Measurements from ENCODE around the gene CPEB4. TPM values are rescaled to one million over a fixed set of nuclear protein-coding genes. Genes with fewer than 3 reads are reported as not detected.

Gene CPEB4
- total RNA-seq, 1 experiment from 2014 or later = 15.4 TPM

DNA sequence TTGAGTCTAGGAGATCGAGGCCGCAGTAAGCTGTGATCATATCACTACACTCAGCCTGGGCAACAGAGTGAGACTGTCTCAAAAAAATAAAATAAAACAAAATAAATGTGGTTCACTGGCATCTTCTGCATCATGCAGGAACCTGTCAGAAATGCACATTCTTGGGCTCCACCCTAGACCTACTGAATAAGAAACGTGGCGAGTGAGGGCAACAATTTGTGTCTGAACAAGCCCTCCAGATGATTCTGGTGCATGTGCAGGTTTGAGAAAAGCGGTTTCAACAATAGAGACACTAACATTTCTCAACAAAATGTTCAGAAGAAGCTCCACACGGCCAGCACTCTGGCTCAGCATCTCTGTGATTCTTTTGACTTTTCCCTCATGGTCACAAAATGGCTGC lies 42.8 kb upstream of the CPEB4 start:
- Histone ChIP-seq H3F3A (ENCODE audit: insufficient read depth, low read depth) (no peaks in the 10 kb centered on the region), H3K4me2 (no peak overlapping the region), H3K27ac (no peak overlapping the region), H3K4me1 (replicated peaks; ENCODE audit: insufficient read depth) (no peaks in the 10 kb centered on the region), H4K20me1 (ENCODE audit: insufficient read depth) (no peaks in the 10 kb centered on the region), H3K27me3 (ENCODE audit: insufficient read depth, low read depth) (no peaks in the 10 kb centered on the region), H3K4me3 (no peak overlapping the region), H3K9me2 (ENCODE audit: insufficient read depth) (no peaks in the 10 kb centered on the region), H3K9me3 (ENCODE audit: insufficient read depth, low read depth) (peaks cover 4% of the 10 kb centered on the region; the same call in 1 of the 2 replicates), H3K36me3 (ENCODE audit: low read depth) (no peaks in the 10 kb centered on the region), H3K79me2 (ENCODE audit: low read depth) (no peaks in the 10 kb centered on the region), H2AFZ (no peak overlapping the region)
- intact Hi-C loops (cut with micrococcal nuclease; ENCODE audit: unreplicated experiment) = no loop called here
- no TSS peak for BruUV-seq (replicated peaks)
- ChIA-PET POLR2A (ENCODE audit: unreplicated experiment) (interaction anchor here (0.6 kb wide), 1 partner anchor 43 kb away, joined by 4 read pairs; the partner anchor contains the start of gene CPEB4), CTCF (no interaction called here)
- DNase-seq = no peak
- TF ChIP-seq, protein P1, sequence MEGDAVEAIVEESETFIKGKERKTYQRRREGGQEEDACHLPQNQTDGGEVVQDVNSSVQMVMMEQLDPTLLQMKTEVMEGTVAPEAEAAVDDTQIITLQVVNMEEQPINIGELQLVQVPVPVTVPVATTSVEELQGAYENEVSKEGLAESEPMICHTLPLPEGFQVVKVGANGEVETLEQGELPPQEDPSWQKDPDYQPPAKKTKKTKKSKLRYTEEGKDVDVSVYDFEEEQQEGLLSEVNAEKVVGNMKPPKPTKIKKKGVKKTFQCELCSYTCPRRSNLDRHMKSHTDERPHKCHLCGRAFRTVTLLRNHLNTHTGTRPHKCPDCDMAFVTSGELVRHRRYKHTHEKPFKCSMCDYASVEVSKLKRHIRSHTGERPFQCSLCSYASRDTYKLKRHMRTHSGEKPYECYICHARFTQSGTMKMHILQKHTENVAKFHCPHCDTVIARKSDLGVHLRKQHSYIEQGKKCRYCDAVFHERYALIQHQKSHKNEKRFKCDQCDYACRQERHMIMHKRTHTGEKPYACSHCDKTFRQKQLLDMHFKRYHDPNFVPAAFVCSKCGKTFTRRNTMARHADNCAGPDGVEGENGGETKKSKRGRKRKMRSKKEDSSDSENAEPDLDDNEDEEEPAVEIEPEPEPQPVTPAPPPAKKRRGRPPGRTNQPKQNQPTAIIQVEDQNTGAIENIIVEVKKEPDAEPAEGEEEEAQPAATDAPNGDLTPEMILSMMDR (conservative IDR thresholded peaks at IDR 0.05) = no peak
- TF ChIP-seq EZH2 (IDR thresholded peaks at IDR 0.05; ENCODE audit: low read depth) = no peak

DNA sequence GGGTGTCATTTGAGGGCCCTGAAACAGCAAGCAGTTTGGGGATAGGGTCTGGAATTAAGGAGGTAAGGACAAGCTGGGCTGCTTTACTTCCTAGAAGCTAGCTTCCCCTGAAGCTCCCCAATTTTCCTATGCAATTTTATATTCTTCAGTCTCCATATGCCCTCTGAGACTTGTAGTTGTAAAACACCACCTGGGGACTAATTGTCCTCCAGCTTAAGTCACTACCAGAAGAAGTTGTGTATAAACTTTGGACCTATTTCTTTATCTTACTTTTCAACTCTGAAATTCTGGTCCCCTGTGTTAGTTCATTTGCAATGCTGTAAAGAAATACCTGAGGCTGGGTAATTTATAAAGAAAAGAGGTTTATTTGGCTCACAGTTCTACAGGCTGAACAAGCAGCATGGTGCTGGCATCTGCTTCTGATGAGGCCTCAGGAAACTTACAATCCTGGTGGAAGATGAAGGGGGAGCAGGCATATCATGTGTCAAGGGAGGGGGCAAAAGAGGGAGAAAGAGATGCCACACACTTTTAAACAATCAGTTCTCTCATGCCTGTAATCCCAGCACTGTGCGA lies 41.1 kb upstream of the CPEB4 start:
- BruUV-seq (replicated peaks) = no TSS peak

DNA sequence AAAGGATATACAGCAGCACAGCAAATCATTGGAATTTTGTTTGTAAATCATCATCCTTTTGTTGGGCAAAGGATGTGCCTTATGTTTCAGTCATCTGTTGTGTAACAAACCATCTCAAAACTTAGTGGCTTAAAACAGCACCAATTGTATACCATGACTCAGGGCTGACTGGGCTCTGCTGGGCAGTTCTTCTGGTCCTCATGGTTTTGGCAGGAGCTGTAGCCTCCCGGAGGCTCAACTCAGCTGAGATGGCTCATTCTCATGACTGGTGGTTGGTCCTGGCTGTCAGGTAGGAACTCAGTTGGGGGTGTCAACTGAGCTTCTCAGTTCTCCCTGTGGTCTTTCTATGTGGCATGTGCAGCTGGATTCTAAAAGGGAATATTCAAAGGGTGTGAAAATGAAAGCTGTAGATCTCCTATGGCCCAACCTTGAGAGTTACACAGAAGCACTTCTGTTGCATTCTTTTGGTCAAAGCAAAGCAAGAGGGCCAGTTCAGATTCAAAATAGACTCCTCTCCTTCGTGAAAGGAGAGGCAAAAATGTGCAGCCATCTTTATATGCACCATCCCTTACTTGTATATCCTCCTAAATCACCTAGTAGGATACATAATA lies 39.1 kb upstream of the CPEB4 start:
- BruUV-seq (replicated peaks) = no TSS peak
- Histone ChIP-seq H3K27ac (no peak overlapping the region), H3K36me3 (ENCODE audit: low read depth) (no peaks in the 10 kb centered on the region), H3K4me3 (no peak overlapping the region), H3K9me2 (ENCODE audit: insufficient read depth) (no peaks in the 10 kb centered on the region), H3K9me3 (ENCODE audit: insufficient read depth, low read depth) (peaks cover 4% of the 10 kb centered on the region; the same call in 1 of the 2 replicates), H3K4me2 (no peak overlapping the region), H3K4me1 (replicated peaks; ENCODE audit: insufficient read depth) (peaks cover 7% of the 10 kb centered on the region), H3F3A (ENCODE audit: insufficient read depth, low read depth) (peaks cover 9% of the 10 kb centered on the region; the same call in 1 of the 2 replicates), H4K20me1 (ENCODE audit: insufficient read depth) (no peaks in the 10 kb centered on the region), H2AFZ (no peak overlapping the region), H3K27me3 (ENCODE audit: insufficient read depth, low read depth) (no peaks in the 10 kb centered on the region), H3K79me2 (ENCODE audit: low read depth) (no peaks in the 10 kb centered on the region)
- TF ChIP-seq EZH2 (IDR thresholded peaks at IDR 0.05; ENCODE audit: low read depth) = no peak
- TF ChIP-seq, protein P1 (conservative IDR thresholded peaks at IDR 0.05) = no peak
- CTCF ChIA-PET = interaction anchor here (0.6 kb wide), 1 partner anchor 16 kb away, joined by 3 read pairs; no protein-coding TSS in a partner anchor
- intact Hi-C loops (cut with micrococcal nuclease; ENCODE audit: unreplicated experiment) = no loop called here
- POLR2A ChIA-PET (ENCODE audit: unreplicated experiment) = no interaction called here
- DNase-seq = peak in 1 of 2 experiments; percentile 55

More for the DNA sequence above, 41.1 kb upstream of the CPEB4 start:
- DNase-seq = no peak
- H3K27me3 ChIP-seq (ENCODE audit: insufficient read depth, low read depth) = no peaks in the 10 kb centered on the region
- H4K20me1 ChIP-seq (ENCODE audit: insufficient read depth) = no peaks in the 10 kb centered on the region
- no peak overlapping the region for H3K27ac ChIP-seq
- H3K4me2 ChIP-seq = no peak overlapping the region
- POLR2A ChIA-PET (ENCODE audit: unreplicated experiment) = no interaction called here
- TF ChIP-seq, protein P1 (conservative IDR thresholded peaks at IDR 0.05) = no peak
- no peak for TF ChIP-seq EZH2 (IDR thresholded peaks at IDR 0.05; ENCODE audit: low read depth)
- H3K4me3 ChIP-seq = no peak overlapping the region
- no peaks in the 10 kb centered on the region for H3F3A ChIP-seq (ENCODE audit: insufficient read depth, low read depth)
- H3K36me3 ChIP-seq (ENCODE audit: low read depth) = no peaks in the 10 kb centered on the region
- no peaks in the 10 kb centered on the region for H3K9me2 ChIP-seq (ENCODE audit: insufficient read depth)
- H3K4me1 ChIP-seq (replicated peaks; ENCODE audit: insufficient read depth) = no peaks in the 10 kb centered on the region
- H3K9me3 ChIP-seq (ENCODE audit: insufficient read depth, low read depth) = peaks cover 4% of the 10 kb centered on the region; the same call in 1 of the 2 replicates
- CTCF ChIA-PET = no interaction called here
- no peaks in the 10 kb centered on the region for H3K79me2 ChIP-seq (ENCODE audit: low read depth)
- no peak overlapping the region for H2AFZ ChIP-seq
- intact Hi-C loops (cut with micrococcal nuclease; ENCODE audit: unreplicated experiment) = no loop called here

All from PC-9 (cell line).